OCI-LY3 (cell line): ENCODE results near the gene SASH1.

ENCODE experiments used
- EZH2phosphoT487 ChIP-seq: fragments of 200-600 bp; shearing (Covaris generic); IDR thresholded peaks from 2 replicates; pipeline ENCODE4 v1.6.1; 2018; ENCODE audit warnings: antibody characterized with exemption, mixed run types, low read depth
- TF ChIP-seq, protein P1 (sequence below): fragments of 200-600, 300-600 bp; sonication (generic); IDR thresholded peaks from 2 replicates; pipeline ENCODE4 v1.5.1; 2014; ENCODE audit warnings: antibody characterized with exemption, low read length, low read depth

DNA sequence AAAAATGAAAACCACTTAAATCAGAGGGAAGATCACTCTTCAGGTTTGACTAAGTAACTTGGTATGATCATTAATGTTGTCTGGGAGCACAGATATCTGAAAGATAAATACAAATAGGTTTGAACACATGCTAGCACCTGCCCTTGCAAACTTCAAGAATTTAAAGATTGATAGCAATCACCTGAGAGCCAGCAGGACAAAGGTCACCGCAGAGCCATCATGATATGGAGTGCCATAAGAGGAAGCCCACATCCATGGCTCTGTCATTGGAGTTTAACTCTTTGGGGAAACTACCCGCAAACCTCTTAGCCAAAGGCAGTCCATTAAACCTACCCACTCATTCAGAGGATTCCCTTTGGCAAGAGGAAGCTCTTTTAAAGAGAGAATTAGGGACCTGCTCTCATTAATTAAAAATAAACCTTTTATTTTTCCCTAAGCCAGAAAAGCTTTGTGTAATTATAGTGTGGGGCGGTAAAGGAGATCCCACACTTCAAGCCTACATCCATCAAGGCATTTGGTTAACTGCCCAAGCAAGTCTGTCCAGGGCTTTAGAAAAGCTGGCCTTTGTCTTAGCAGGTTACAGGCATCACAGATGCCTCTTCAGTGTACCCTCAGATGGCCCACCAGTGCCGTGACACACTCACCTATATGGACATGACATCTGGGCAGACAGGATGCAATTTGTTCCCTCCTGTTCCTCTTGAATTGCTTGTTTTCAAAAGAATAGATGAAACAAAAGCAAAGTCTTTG is 73.0 kb downstream of the SASH1 start:
- TF ChIP-seq, protein P1, sequence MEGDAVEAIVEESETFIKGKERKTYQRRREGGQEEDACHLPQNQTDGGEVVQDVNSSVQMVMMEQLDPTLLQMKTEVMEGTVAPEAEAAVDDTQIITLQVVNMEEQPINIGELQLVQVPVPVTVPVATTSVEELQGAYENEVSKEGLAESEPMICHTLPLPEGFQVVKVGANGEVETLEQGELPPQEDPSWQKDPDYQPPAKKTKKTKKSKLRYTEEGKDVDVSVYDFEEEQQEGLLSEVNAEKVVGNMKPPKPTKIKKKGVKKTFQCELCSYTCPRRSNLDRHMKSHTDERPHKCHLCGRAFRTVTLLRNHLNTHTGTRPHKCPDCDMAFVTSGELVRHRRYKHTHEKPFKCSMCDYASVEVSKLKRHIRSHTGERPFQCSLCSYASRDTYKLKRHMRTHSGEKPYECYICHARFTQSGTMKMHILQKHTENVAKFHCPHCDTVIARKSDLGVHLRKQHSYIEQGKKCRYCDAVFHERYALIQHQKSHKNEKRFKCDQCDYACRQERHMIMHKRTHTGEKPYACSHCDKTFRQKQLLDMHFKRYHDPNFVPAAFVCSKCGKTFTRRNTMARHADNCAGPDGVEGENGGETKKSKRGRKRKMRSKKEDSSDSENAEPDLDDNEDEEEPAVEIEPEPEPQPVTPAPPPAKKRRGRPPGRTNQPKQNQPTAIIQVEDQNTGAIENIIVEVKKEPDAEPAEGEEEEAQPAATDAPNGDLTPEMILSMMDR, result no peak
- TF ChIP-seq EZH2phosphoT487, result no peak
